Activated CD8-positive, alpha-beta memory T cell treated with anti-CD3 and anti-CD28 coated beads, Interleukin-2, amount 50 U/mL, for 48 hours (primary cell): ENCODE results near the gene SPRED3.
A peak's percentile ranks its signal among the peaks of the same experiment; 100 is the strongest.
"Not testable (repeated sequence)": the region's sequence is repeated elsewhere in the genome, so short reads cannot be mapped to it uniquely, and the experiment has no call there.

Source experiments
- DNase-seq: peaks from one replicate; pipeline ENCODE4 v3.0.0-alpha.2; 2020

SPRED3 gene

GRCh38 chr19:38422438-38422837 is 33.9 kb downstream of the SPRED3 start:
- no peak for DNase-seq

- DNase-seq = no peak
Observed at GRCh38 chr19:38424272-38424671, 35.8 kb downstream of the SPRED3 start.

GRCh38 chr19:38425222-38425809 is 36.8 kb downstream of the SPRED3 start:
- DNase-seq = no peak

DNA sequence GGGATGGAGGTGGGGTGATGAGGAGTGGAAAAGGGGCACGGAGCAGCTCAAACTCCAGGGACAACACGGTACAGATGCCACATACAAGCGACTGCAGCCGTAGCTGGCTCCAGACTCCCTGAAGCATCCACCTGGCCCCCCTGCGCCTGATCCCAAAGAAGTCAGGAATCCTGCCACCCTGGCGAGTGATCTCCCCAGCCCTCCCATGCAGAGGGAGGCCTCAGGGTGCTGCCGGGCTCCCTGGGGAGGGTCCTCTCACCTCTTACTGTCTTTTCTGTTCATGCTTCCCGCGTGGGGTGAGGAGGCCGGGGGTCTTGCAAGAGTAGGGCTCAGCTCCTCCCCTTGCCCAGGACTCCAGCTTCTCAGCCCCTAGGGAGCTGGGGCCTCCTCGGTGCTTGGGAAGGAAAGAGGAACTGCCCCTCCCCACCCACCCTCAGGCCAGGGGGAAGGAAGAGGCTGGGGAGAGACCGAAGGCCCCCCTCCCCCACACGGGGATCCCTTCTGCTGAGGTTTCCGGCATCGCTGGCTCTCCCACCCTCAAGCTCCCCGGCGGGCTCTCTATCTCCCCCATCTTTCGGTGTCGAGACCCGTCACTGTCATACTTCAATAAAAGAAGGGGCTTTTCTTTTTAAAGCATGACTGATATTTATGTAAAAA is 37.4 kb downstream of the SPRED3 start, which contains the start of gene RASGRP4:
TSS of gene RASGRP4 (minus strand) at position 410 of the 657 bp plus-strand sequence. CDS start at position 282, 128 bp downstream.
- DNase-seq = peak; percentile 73

- not testable (repeated sequence) for DNase-seq
Observed at GRCh38 chr19:38427035-38427677, 38.7 kb downstream of the SPRED3 start.

GRCh38 chr19:38429055-38429810 is 40.7 kb downstream of the SPRED3 start:
- no peak for DNase-seq

GRCh38 chr19:38429811-38430156 is 41.3 kb downstream of the SPRED3 start:
- DNase-seq = no peak

- DNase-seq = no peak
Observed at GRCh38 chr19:38430931-38431330, 42.4 kb downstream of the SPRED3 start.

DNA sequence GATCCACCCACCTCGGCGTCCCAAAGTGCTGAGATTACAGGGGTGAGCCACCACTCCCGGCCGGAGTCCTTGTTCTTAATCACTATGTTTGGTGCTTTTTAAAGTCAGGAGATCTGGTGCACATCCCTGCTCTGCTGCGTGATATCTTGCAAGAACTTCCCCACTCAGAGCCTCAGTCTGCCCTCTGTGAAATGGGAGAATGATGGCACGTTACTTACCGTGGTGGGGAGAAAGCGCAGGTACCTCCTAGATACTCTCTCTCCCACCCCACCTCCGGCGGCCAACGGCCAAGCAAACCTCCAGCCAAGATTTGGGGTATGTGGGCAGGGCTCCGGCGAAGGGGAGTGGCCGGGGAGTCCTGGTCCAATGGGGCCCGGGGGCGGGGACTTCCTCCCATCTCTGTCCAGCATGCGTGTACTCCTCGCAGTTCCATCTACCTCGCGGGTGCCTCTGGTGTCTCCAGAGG is 44.8 kb downstream of the SPRED3 start, which contains the start of gene RYR1:
TSS of gene RYR1 (plus strand) at position 424 of the 466 bp plus-strand sequence. CDS start 139 bp downstream, outside the sequence.
- DNase-seq = peak; percentile 80

- no peak for DNase-seq
Observed at GRCh38 chr19:38434549-38435051, 46.1 kb downstream of the SPRED3 start.

- no peak for DNase-seq
Observed at GRCh38 chr19:38437295-38437694, 48.8 kb downstream of the SPRED3 start.

DNA sequence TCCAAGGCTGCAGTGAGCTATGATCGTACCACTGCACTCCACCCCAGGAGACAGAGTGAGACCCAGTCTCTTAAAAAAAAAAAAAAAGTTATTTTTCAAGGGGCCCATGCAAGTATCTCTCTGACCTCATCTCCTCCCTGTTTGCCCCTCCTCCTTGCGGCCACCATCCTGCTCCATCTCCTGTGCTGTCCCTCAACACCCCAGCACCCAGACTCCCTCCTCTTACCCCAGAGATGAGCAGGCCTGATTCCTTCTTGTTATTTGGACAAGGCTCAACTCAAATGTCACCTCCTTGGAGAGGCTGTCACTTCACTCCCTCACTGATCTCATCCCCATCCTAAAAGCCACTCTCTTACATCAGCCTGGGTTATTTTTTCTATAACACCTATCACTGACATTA is 49.4 kb downstream of the SPRED3 start:
- no peak for DNase-seq

DNA sequence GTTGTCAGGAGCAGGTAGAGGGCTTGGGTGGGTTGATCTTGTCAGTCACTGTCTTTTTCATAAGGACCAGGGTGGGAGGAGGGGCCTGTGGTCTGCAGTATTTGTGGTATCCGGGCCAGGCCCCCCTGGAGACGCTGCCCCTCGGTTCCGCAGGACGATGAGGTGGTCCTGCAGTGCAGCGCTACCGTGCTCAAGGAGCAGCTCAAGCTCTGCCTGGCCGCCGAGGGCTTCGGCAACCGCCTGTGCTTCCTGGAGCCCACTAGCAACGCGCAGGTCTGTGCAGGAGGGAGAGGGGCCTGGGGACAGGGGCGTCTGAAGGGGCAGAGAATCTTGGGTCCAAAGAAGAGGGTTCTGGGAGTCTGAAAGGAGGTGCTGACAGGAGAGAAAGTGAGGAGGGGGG is 52.1 kb downstream of the SPRED3 start:
- no peak for DNase-seq

- DNase-seq = no peak
Observed at GRCh38 chr19:38441657-38442348, 53.3 kb downstream of the SPRED3 start.

DNA sequence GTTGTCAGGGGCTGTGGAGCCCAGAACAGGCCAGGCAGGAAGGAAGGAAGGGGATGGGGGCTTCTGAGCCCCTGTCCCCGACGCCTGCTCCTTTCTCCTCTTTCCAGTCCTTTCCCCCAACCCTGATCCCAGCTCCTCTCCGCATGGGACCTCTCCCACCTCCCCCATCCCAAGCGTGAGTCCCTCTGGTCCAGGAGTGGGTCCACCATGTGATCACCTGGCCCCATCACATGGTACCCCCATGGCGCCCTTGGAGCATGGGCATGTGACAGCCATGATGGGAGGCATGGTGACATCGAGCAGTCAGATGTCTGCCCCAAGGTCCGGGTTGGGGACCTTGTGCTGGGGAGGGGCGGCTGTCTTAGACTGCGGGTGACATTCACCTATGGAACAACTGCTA is 54.2 kb downstream of the SPRED3 start:
- DNase-seq = no peak

DNA sequence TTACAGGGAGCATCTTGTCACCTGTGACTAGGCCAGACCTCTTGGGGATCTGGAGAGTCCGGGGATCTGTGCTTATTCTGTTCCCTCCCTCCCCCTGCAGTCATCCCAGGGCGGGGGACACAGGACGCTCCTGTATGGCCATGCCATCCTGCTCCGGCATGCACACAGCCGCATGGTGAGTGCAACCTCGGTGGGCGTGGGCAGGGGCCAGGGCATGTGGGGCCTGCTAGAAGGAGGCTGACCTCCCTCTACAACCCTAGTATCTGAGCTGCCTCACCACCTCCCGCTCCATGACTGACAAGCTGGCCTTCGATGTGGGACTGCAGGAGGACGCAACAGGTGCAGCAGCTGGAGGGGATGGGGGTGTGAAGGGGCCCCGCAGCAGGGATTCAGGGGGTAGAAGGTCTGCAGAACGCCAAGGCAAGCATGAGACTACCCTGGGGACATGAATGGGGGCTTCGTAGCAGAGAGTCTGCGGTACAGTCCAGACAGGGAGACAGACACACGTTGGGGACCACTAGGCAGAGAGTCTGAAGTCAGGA is 55.0 kb downstream of the SPRED3 start:
- no peak for DNase-seq

DNA sequence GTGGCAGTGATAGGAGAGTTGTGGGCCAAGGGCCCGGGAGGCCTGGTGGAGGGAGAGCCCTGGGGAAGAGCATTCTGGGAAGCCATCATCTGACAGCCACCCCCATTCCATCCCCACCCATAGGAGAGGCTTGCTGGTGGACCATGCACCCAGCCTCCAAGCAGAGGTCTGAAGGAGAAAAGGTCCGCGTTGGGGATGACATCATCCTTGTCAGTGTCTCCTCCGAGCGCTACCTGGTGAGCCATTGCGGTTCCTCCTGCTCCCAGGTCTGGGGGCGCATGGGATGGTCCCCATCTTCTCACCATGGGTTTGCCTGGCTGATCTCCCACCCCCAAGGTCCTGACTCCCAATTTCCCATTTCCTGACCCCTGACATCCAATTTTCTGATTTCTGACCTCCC is 55.5 kb downstream of the SPRED3 start:
- no peak for DNase-seq

DNA sequence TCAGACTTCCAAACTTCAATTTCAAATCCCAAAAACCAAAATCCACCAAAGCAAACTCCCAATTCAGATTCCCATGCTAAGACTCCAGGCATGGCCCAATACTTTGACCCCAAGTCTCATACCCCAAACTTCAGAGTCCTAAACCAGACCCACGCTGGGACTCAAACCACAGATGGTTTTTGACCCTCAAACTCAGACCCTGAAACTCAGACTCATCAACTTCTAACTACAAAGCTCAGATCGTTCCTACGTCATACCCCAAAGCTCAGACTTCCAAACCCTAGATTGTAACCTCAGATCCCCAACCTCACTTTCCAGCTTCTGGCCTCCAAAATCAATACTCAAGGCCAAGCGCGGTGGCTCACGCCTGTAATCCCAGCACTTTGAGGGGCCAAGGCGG is 56.9 kb downstream of the SPRED3 start:
- no peak for DNase-seq

- DNase-seq = no peak
Observed at GRCh38 chr19:38448225-38448624, 59.7 kb downstream of the SPRED3 start.
